ENCODE data around the gene PLCD3.

PLCD3 gene

DNA sequence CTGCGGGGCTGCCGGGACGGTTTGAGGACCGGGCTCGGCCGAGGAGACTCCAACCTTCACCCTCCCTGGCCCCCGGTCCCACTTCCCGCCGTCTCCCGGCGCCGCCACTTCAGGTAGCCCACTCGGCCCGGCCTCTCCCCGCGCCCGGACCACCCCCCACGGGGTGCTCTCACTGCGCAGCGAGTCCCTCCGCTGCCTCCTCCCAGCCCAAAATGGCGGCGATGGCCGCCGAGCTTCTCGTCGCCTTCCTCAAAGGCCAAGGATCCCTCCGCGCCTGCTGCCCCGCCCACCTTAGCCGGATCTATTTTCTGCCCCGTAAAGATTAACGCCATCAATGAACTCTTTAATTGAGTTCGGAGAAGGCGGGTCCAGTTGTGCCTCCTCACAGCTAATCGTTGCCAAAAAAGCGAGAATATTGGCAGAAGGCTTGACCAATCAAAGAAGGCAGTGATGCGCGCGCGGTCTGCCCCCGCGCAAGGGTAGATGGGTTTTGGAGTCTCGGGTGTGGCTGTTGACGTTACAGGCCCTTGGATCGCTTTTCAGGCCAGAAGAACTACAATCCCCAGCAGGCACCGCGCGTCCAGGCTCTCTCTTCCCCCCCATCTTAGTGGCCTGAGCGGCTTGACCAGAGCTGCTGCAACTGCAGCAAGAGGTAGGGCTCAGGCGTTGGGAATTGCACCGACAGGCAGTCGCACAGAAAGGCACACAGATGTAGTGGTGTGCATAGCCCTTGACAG, 29.1 kb upstream of the PLCD3 start, which contains the start of gene HEXIM2:
TSS of gene HEXIM2 (plus strand) at position 588 of the 737 bp plus-strand sequence. CDS start 919 bp downstream, outside the sequence.
- peak; percentile 96 for ATAC-seq (replicated peaks; ENCODE audit: extremely low read depth, poor library complexity, severe bottlenecking)
- peak within 1 kb of the TSS; percentile 98 for H3K27ac Mint-ChIP-seq (ENCODE audit: low read depth)
- H3K4me1 Mint-ChIP-seq: peaks cover 45% of the 10 kb centered on the region
- H3K4me3 Mint-ChIP-seq: peak within 1 kb of the TSS; percentile 94
- DNase-seq (ENCODE audit: low spot score in 2 of 2): peak; percentile 98 to 100
- H3K36me3 Mint-ChIP-seq (ENCODE audit: insufficient read depth): peaks cover 18% of the 10 kb centered on the region
- no peaks in the 10 kb centered on the region for H3K27me3 Mint-ChIP-seq
- H3K9me3 Mint-ChIP-seq: no peaks in the 10 kb centered on the region

DNA sequence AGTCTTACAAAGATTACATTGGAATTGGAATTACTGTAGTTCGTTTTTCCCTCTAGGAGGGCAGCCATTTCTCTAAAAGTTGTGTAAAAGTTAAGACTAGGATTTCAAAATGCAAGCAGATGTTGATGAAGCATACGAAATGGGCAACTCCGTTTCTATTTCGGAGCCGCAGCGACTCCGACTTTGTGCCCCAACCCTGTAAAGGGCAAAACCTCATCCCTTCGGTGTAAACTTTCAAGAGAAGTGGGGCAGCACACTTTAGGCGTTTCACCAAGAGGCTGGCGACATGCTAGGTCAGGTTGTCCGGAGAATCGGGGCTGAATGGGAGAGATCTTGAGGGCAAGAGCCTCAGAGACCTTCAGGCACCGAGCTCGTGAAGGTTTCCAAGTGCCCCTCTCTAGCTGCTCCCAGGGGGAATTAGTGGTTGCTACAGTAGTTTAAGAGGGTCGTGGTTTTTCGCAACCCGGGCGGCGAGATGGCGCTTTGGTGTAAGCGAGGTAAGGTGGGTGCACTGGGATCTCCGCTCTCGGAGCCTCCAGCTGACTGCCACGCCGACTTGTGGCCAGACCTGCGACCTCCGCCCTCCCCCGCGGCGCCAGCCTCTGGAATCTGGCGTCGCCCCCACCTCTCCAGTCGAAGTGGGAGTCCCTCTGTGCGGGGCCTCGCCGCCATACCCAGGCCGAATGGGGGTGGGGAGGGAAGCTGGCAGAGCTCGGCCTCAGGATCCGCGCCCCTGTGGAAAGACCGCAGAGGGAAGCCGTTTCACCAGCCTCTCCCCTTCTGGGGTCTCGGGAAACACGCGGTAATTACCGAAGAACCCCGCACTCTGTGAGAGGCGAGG, 28.4 kb upstream of the PLCD3 start:
- peak overlapping the region; percentile 94 for H3K4me3 Mint-ChIP-seq
- ATAC-seq (replicated peaks; ENCODE audit: extremely low read depth, poor library complexity, severe bottlenecking) (peak; percentile 34), DNase-seq (ENCODE audit: low spot score in 2 of 2) (peak in 1 of 2 donors; percentile 50)
- no peaks in the 10 kb centered on the region for H3K27me3 Mint-ChIP-seq
- peaks cover 45% of the 10 kb centered on the region for H3K4me1 Mint-ChIP-seq
- no peaks in the 10 kb centered on the region for H3K9me3 Mint-ChIP-seq
- peak overlapping the region; percentile 98 for H3K27ac Mint-ChIP-seq (ENCODE audit: low read depth)
- H3K36me3 Mint-ChIP-seq (ENCODE audit: insufficient read depth): peaks cover 18% of the 10 kb centered on the region

DNA sequence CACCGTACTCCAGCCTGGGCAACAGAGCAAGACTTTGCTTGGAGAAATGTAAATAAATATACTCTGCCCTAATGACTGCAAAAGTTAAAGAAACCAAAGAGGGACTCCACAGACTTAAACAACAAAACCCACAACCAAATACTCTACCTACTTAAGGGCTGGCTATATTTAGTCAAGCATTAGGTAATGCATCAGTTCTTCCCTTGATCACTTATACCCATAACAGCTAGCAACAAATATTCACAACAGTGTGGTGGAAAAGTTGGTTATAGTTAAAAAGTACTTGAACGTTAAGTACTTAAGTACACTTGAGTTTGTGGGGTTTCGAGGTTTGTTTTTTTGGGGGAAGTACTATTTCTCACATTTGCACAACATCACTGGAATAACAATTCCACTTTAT, 23.9 kb upstream of the PLCD3 start:
- H3K36me3 Mint-ChIP-seq (ENCODE audit: insufficient read depth): peaks cover 16% of the 10 kb centered on the region
- H3K27ac Mint-ChIP-seq (ENCODE audit: low read depth): no peak overlapping the region
- H3K9me3 Mint-ChIP-seq: no peaks in the 10 kb centered on the region
- DNase-seq (ENCODE audit: low spot score in 2 of 2): no peak
- no peak for ATAC-seq (replicated peaks; ENCODE audit: extremely low read depth, poor library complexity, severe bottlenecking)
- no peaks in the 10 kb centered on the region for H3K27me3 Mint-ChIP-seq
- no peak overlapping the region for H3K4me3 Mint-ChIP-seq
- H3K4me1 Mint-ChIP-seq: peaks cover 35% of the 10 kb centered on the region

DNA sequence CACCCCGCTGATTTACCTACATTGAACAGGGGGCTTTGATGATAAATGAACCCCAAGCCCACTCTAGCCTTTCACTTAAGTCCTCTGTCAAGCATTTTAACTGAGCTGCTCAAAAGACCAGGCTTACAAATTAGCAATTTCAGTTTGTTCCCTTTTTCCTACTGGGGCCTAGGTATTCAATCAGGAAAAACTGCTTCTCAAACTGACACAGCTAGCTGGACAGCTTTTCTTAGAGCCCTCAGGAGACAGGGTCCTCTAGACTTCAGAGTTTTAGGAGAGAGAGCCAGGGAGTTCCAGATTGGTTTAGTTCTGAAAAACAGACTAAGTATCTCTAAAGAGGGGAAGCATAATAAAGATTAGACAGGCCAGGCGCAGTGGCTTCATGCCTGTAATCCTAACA, 23.2 kb upstream of the PLCD3 start:
- H3K36me3 Mint-ChIP-seq (ENCODE audit: insufficient read depth): peaks cover 14% of the 10 kb centered on the region
- H3K4me1 Mint-ChIP-seq: peaks cover 38% of the 10 kb centered on the region
- H3K27me3 Mint-ChIP-seq: no peaks in the 10 kb centered on the region
- no peak overlapping the region for H3K27ac Mint-ChIP-seq (ENCODE audit: low read depth)
- DNase-seq (ENCODE audit: low spot score in 2 of 2): no peak
- no peaks in the 10 kb centered on the region for H3K9me3 Mint-ChIP-seq
- no peak overlapping the region for H3K4me3 Mint-ChIP-seq
- no peak for ATAC-seq (replicated peaks; ENCODE audit: extremely low read depth, poor library complexity, severe bottlenecking)

DNA sequence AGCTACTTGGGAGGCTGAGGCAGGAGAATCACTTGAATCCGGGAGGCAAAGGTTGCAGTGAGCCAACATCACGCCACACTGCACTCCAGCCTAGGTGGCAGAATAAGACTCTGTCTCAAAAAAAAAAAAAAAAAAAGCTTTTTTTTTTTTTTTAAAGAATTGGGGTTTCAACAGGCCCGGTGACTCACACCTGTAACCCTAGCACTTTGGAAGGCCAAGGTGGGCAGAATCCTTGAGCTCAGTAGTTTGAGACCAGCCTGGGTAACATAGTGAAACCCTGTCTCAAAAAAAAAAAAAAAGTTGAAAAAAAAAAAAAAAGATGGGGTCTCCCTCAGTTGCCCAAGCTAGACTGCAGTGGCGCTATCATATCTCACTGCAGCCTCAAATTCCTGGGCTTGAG, 22.7 kb upstream of the PLCD3 start:
- peaks cover 12% of the 10 kb centered on the region for H3K36me3 Mint-ChIP-seq (ENCODE audit: insufficient read depth)
- no peak overlapping the region for H3K4me3 Mint-ChIP-seq
- no peak overlapping the region for H3K27ac Mint-ChIP-seq (ENCODE audit: low read depth)
- no peaks in the 10 kb centered on the region for H3K9me3 Mint-ChIP-seq
- H3K4me1 Mint-ChIP-seq: peaks cover 36% of the 10 kb centered on the region
- no peaks in the 10 kb centered on the region for H3K27me3 Mint-ChIP-seq
- DNase-seq (ENCODE audit: low spot score in 2 of 2) (no peak), ATAC-seq (replicated peaks; ENCODE audit: extremely low read depth, poor library complexity, severe bottlenecking) (no peak)

DNA sequence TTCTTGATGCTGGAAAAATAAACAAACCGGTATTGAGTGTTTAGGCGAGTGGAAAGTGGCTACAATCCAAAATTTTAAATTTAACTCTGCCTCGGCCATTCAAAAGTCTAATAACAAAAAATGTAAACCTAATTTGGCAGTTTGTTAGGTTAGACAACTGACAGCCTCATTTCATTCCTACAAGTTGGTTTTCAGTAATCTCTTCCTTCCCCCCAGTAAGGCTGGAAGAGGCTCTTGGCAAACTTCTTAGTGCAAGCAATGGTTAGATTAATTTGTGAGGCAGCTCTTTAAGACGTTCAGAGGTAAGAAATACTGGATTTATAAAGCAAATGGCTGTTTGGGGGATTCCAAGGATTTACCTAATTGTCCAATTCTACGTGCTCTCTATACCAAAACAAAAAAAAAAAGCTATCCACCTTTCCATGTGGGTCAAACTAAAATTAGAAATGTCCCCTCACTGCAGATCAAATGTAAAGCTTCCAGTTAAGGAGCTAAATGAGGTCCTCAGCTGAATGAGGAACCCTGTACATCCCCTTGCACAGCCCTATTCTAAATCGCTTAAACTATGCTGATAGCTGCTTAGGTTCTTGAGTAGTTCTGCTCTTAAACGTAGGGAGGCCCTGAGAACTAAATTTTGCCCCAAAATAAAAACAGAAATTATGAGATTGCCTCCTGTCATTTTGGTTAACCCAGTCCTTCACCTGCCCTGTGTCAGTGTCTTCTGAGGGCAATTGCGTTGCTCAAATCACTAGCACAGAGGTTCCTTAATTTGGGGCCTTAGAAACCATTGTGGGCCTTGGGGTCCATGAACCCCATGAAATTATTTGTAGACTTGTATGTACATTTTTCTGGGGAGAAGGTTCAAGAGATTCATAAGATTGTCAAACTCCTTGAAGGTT, 18.8 kb upstream of the PLCD3 start:
- H3K4me3 Mint-ChIP-seq: peak overlapping the region; percentile 57
- peaks cover 37% of the 10 kb centered on the region for H3K36me3 Mint-ChIP-seq (ENCODE audit: insufficient read depth)
- peak overlapping the region; percentile 53 for H3K27ac Mint-ChIP-seq (ENCODE audit: low read depth)
- H3K27me3 Mint-ChIP-seq: no peaks in the 10 kb centered on the region
- H3K4me1 Mint-ChIP-seq: peaks cover 50% of the 10 kb centered on the region
- H3K9me3 Mint-ChIP-seq: no peaks in the 10 kb centered on the region
- ATAC-seq (replicated peaks; ENCODE audit: extremely low read depth, poor library complexity, severe bottlenecking) (no peak), DNase-seq (ENCODE audit: low spot score in 2 of 2) (no peak)

DNA sequence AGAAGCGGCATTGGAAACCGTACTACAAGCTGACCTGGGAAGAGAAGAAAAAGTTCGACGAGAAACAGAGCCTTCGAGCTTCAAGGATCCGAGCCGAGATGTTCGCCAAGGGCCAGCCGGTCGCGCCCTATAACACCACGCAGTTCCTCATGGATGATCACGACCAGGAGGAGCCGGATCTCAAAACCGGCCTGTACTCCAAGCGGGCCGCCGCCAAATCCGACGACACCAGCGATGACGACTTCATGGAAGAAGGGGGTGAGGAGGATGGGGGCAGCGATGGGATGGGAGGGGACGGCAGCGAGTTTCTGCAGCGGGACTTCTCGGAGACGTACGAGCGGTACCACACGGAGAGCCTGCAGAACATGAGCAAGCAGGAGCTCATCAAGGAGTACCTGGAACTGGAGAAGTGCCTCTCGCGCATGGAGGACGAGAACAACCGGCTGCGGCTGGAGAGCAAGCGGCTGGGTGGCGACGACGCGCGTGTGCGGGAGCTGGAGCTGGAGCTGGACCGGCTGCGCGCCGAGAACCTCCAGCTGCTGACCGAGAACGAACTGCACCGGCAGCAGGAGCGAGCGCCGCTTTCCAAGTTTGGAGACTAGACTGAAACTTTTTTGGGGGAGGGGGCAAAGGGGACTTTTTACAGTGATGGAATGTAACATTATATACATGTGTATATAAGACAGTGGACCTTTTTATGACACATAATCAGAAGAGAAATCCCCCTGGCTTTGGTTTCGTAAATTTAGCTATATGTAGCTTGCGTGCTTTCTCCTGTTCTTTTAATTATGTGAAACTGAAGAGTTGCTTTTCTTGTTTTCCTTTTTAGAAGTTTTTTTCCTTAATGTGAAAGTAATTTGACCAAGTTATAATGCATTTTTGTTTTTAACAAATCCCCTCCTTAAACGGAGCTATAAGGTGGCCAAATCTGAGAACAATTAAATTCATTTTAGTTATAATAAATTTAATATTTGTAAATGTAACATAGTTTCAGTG, 17.7 kb upstream of the PLCD3 start:
- ATAC-seq (replicated peaks; ENCODE audit: extremely low read depth, poor library complexity, severe bottlenecking): no peak
- DNase-seq (ENCODE audit: low spot score in 2 of 2): no peak
- peaks cover 38% of the 10 kb centered on the region for H3K36me3 Mint-ChIP-seq (ENCODE audit: insufficient read depth)
- H3K4me3 Mint-ChIP-seq: peak overlapping the region; percentile 95
- peaks cover 50% of the 10 kb centered on the region for H3K4me1 Mint-ChIP-seq
- H3K9me3 Mint-ChIP-seq: no peaks in the 10 kb centered on the region
- peak overlapping the region; percentile 100 for H3K27ac Mint-ChIP-seq (ENCODE audit: low read depth)
- no peaks in the 10 kb centered on the region for H3K27me3 Mint-ChIP-seq

DNA sequence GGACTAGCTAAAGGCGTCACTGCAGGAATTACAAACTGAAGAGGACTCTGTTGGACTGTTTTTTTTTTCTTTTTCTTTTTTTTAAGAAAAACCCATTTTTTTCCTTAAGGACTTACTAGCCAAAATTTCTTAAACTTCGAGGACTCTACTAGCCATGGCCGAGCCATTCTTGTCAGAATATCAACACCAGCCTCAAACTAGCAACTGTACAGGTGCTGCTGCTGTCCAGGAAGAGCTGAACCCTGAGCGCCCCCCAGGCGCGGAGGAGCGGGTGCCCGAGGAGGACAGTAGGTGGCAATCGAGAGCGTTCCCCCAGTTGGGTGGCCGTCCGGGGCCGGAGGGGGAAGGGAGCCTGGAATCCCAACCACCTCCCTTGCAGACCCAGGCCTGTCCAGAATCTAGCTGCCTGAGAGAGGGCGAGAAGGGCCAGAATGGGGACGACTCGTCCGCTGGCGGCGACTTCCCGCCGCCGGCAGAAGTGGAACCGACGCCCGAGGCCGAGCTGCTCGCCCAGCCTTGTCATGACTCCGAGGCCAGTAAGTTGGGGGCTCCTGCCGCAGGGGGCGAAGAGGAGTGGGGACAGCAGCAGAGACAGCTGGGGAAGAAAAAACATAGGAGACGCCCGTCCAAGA, 16.8 kb upstream of the PLCD3 start:
- Mint-ChIP-seq H3K4me3 (peak overlapping the region; percentile 95), H3K4me1 (peaks cover 50% of the 10 kb centered on the region), H3K27ac (ENCODE audit: low read depth) (peak overlapping the region; percentile 100), H3K27me3 (no peaks in the 10 kb centered on the region), H3K36me3 (ENCODE audit: insufficient read depth) (peaks cover 37% of the 10 kb centered on the region), H3K9me3 (no peaks in the 10 kb centered on the region)
- DNase-seq (ENCODE audit: low spot score in 2 of 2): peak; percentile 52 to 55
- ATAC-seq (replicated peaks; ENCODE audit: extremely low read depth, poor library complexity, severe bottlenecking): peak; percentile 22

DNA sequence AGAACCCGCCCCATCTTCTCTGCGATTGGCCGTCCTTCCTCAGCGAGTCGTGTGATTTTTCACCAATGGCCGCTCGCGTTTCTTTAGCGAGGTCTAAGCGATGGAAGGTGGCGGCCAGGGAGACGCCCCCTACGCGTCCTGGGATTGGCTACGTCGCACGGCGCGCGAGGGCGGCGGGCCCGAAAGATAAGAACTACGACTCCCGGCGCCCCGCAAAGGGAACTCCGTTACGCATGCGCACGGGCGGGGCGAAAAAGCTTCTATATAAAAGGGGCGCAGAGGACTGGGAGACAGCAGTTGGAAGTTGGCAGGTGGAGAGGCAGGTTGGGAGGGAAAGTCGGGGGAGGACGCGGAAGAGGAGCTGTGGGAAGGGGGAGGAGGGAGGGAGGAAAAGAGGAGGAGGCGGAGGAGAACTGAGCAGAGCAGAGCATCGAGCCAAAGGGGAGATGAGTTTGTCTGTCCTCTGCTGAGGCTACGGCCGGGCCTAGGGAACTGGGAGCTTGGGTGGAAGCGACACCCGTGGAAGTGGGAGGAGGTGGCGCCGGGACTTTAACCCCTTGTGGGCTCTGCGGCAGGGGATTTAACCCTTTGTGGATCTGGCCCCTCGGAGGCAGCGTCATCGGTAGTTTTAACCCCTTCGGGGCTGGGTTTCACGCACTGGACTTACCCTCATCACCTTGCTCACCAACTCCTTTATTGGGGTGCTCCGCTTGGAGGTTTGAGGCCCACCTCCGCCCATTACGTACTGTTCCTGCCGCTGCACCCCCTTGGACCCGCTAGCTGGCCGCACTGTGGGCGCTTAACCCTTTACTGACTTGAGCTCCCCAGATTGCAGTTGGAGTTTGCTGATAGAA, 16.1 kb upstream of the PLCD3 start, which contains the start of gene HEXIM1:
TSS of gene HEXIM1 (plus strand) at position 293 of the 854 bp plus-strand sequence. CDS start 716 bp downstream, outside the sequence.
- DNase-seq (ENCODE audit: low spot score in 2 of 2) (peak; percentile 98 to 99), ATAC-seq (replicated peaks; ENCODE audit: extremely low read depth, poor library complexity, severe bottlenecking) (peak; percentile 83)
- no peaks in the 10 kb centered on the region for H3K27me3 Mint-ChIP-seq
- no peaks in the 10 kb centered on the region for H3K9me3 Mint-ChIP-seq
- peak within 1 kb of the TSS; percentile 100 for H3K27ac Mint-ChIP-seq (ENCODE audit: low read depth)
- peak within 1 kb of the TSS; percentile 95 for H3K4me3 Mint-ChIP-seq
- H3K4me1 Mint-ChIP-seq: peaks cover 50% of the 10 kb centered on the region
- peaks cover 37% of the 10 kb centered on the region for H3K36me3 Mint-ChIP-seq (ENCODE audit: insufficient read depth)

DNA sequence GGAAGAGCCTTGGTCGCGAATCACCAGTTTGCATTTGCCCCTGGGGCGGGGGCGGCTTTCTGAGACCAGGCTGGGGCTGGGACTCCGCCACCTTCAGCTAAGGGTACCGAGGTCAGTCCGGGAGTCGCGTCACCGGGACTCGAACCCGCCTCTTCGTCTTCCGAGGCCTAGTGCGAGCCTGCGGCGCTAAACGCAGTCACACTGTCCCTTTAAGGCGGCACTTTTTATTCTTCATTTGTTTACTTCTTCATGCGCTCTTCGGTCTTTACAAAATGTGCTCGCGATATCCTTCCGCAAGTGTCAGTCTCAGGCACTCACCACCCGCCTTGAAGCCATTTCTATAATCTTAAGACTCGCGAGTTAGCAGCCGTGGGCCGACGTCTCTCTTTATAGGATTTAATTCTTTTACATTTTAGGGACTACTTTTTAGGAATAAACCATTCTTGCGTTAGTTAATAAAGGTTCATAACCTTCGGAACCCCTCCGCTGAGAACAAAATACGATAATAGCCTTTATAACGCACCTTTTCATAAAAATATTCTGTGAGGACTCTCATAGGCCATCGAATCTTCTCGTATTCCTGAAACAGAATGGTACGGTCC, 15.4 kb upstream of the PLCD3 start:
- no peaks in the 10 kb centered on the region for H3K27me3 Mint-ChIP-seq
- peak overlapping the region; percentile 95 for H3K4me3 Mint-ChIP-seq
- ATAC-seq (replicated peaks; ENCODE audit: extremely low read depth, poor library complexity, severe bottlenecking) (peak; percentile 40), DNase-seq (ENCODE audit: low spot score in 2 of 2) (peak; percentile 60 to 74)
- H3K4me1 Mint-ChIP-seq: peaks cover 50% of the 10 kb centered on the region
- no peaks in the 10 kb centered on the region for H3K9me3 Mint-ChIP-seq
- H3K27ac Mint-ChIP-seq (ENCODE audit: low read depth): peak overlapping the region; percentile 100
- H3K36me3 Mint-ChIP-seq (ENCODE audit: insufficient read depth): peaks cover 36% of the 10 kb centered on the region
